ENCODE results near the gene BEND3. TPM values are rescaled to one million over a fixed set of nuclear protein-coding genes. Genes with fewer than 3 reads are reported as not detected.
"Not testable (repeated sequence)": the region's sequence is repeated elsewhere in the genome, so short reads cannot be mapped to it uniquely, and the experiment has no call there.

Gene BEND3
- total and polyA plus RNA-seq, 10 of the 15 experiments (the other 5 are each of a cell fraction or from before 2014, with no cell fraction given) = 1.1 to 9.0 (median 3.6) TPM

- H3K9ac ChIP-seq (ENCODE audit: control insufficient read depth, insufficient read depth, low read length) = no peak overlapping the region
- SMC1A ChIA-PET (ENCODE audit: uncharacterized antibody, unreplicated experiment) = interaction anchor here (1.5 kb wide), 1 partner anchor 11 kb away, joined by 3 read pairs; no protein-coding TSS in a partner anchor
- POLR2A ChIA-PET = no interaction called here
- H3K4me1 ChIP-seq (ENCODE audit: control insufficient read depth, insufficient read depth, low read length) = peaks cover 9% of the 10 kb centered on the region
- intact Hi-C loops (cut with micrococcal nuclease; ENCODE audit: unreplicated experiment) (loop anchor here (10.0 kb wide), 1 partner anchor 536 kb away; no protein-coding TSS in a partner anchor), in situ Hi-C loops (cut with MboI) (no loop called here)
- H3K79me2 ChIP-seq (ENCODE audit: control insufficient read depth, insufficient read depth, low read length) = no peaks in the 10 kb centered on the region
- H3K9me3 ChIP-seq (replicated peaks; ENCODE audit: control insufficient read depth, insufficient read depth, low read length) = no peaks in the 10 kb centered on the region
- H3K27ac ChIP-seq (ENCODE audit: control insufficient read depth, insufficient read depth) = no peak overlapping the region
- no peak overlapping the region for H3K4me3 ChIP-seq
- 72% methylated on average over 2 of the region's 2 CpGs for WGBS (ENCODE audit: insufficient coverage, insufficient replicate concordance, low lambda C conversion rate, missing lambda C conversion rate)
- ATAC-seq (no peak), DNase-seq (ENCODE audit: low read depth, low spot score) (no peak), FAIRE-seq (no peak)
- TF ChIP-seq CEBPB (IDR thresholded peaks at IDR 0.05; ENCODE audit: borderline replicate concordance in 1 of 2, low read depth in 2 of 2, low read length in 2 of 2) (no peak), MYB (IDR thresholded peaks at IDR 0.05; ENCODE audit: borderline replicate concordance, low read depth, low read length) (no peak)
- H4K20me1 ChIP-seq (ENCODE audit: control insufficient read depth, insufficient read depth) = no peaks in the 10 kb centered on the region
- no peak overlapping the region for H2AFZ ChIP-seq (ENCODE audit: control insufficient read depth, low read depth, low read length)
- no peaks in the 10 kb centered on the region; a peak in 1 of 4 replicates for H3K27me3 ChIP-seq (replicated peaks in 1 of 2; ENCODE audit: control insufficient read depth in 2 of 2, insufficient read depth in 2 of 2, low read length in 1 of 2)
- H3K36me3 ChIP-seq (ENCODE audit: control insufficient read depth in 2 of 2, insufficient read depth in 2 of 2, low read length in 1 of 2) = no peaks in the 10 kb centered on the region
- CTCF ChIA-PET = no interaction called here
- H3K4me2 ChIP-seq (ENCODE audit: control insufficient read depth, insufficient read depth) = no peak overlapping the region
- BruUV-seq (replicated peaks) = no TSS peak
- RAD21 ChIA-PET (ENCODE audit: unreplicated experiment) = no interaction called here
Measured at GRCh38 chr6:107118976-107119375, 3.7 kb upstream of the BEND3 start.

DNA sequence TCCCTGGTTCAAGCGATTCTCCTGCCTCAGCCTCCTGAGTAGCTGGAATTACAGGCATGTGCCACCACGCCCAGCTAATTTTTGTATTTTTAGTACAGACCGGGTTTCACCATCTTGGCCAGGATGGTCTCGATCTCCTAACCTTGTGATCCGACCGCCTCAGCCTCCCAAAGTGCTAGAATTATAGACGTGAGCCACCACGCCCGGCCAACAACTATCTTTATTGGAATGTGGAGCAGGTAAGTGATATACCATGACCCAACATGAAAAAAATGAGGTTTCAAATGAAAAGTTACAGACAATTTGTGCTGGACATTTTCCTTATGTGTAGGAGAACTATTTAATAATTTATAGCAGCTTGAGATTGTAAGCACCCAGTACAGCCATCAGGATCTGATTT lies 3.2 kb upstream of the BEND3 start:
- H3K27ac ChIP-seq (ENCODE audit: control insufficient read depth, insufficient read depth); BruUV-seq (replicated peaks); H3K79me2 ChIP-seq (ENCODE audit: control insufficient read depth, insufficient read depth, low read length); POLR2A ChIA-PET; H2AFZ ChIP-seq (ENCODE audit: control insufficient read depth, low read depth, low read length); in situ Hi-C loops (cut with MboI); DNase-seq (ENCODE audit: low read depth, low spot score); CTCF ChIA-PET; H3K36me3 ChIP-seq (ENCODE audit: control insufficient read depth in 2 of 2, insufficient read depth in 2 of 2, low read length in 1 of 2); FAIRE-seq; H3K27me3 ChIP-seq (replicated peaks in 1 of 2; ENCODE audit: control insufficient read depth in 2 of 2, insufficient read depth in 2 of 2, low read length in 1 of 2); RAD21 ChIA-PET (ENCODE audit: unreplicated experiment); ATAC-seq; H4K20me1 ChIP-seq (ENCODE audit: control insufficient read depth, insufficient read depth); H3K4me2 ChIP-seq (ENCODE audit: control insufficient read depth, insufficient read depth); H3K9ac ChIP-seq (ENCODE audit: control insufficient read depth, insufficient read depth, low read length); H3K4me3 ChIP-seq; H3K9me3 ChIP-seq (replicated peaks; ENCODE audit: control insufficient read depth, insufficient read depth, low read length): not testable (repeated sequence)
- WGBS (ENCODE audit: insufficient coverage, insufficient replicate concordance, low lambda C conversion rate, missing lambda C conversion rate) = 94% methylated on average over 8 of the region's 9 CpGs
- peaks cover 12% of the 10 kb centered on the region for H3K4me1 ChIP-seq (ENCODE audit: control insufficient read depth, insufficient read depth, low read length)
- intact Hi-C loops (cut with micrococcal nuclease; ENCODE audit: unreplicated experiment) = loop anchor here (10.0 kb wide), 1 partner anchor 536 kb away; no protein-coding TSS in a partner anchor
- SMC1A ChIA-PET (ENCODE audit: uncharacterized antibody, unreplicated experiment) = interaction anchor here (1.5 kb wide), 1 partner anchor 11 kb away, joined by 3 read pairs; no protein-coding TSS in a partner anchor

Data from GM12878 (cell line).